Limb (tissue), 2 donors: Measurements from ENCODE around the gene NANS.
A peak's percentile ranks its signal among the peaks of the same experiment; 100 is the strongest.
"Not testable (repeated sequence)": the region's sequence is repeated elsewhere in the genome, so short reads cannot be mapped to it uniquely, and the experiment has no call there.

Experiments
- DNase-seq, 2 donors: peaks; one replicate each; pipeline ENCODE4 v3.0.0-alpha.2; 2016; ENCODE audit errors: extremely low spot score in 2 of 2

The NANS gene

GRCh38 chr9:98099898-98100297 is 43.4 kb downstream of the NANS start:
- no peak for DNase-seq

- DNase-seq: no peak
Measured at GRCh38 chr9:98100456-98100855, 43.9 kb downstream of the NANS start.

GRCh38 chr9:98101416-98101815 is 44.9 kb downstream of the NANS start:
- DNase-seq: no peak

- no peak for DNase-seq
Measured at GRCh38 chr9:98101868-98102273, 45.3 kb downstream of the NANS start.

GRCh38 chr9:98104445-98104881 is 47.9 kb downstream of the NANS start:
- DNase-seq: no peak

GRCh38 chr9:98105006-98105405 is 48.5 kb downstream of the NANS start:
- no peak for DNase-seq

GRCh38 chr9:98107926-98108325 is 51.4 kb downstream of the NANS start:
- no peak for DNase-seq

GRCh38 chr9:98108531-98109031 is 52.0 kb downstream of the NANS start:
- no peak for DNase-seq

GRCh38 chr9:98109052-98109451 is 52.5 kb downstream of the NANS start:
- no peak for DNase-seq

GRCh38 chr9:98117097-98117496 is 60.6 kb downstream of the NANS start:
- DNase-seq: not testable (repeated sequence)

- DNase-seq: no peak
Measured at GRCh38 chr9:98117984-98118639, 61.6 kb downstream of the NANS start.

GRCh38 chr9:98118640-98119601 is 62.4 kb downstream of the NANS start, which contains the start of gene TRIM14:
TSS of gene TRIM14 (minus strand) at chr9:98119222. CDS start at chr9:98119188, 34 bp downstream.
- DNase-seq: peak; percentile 7 to 63

GRCh38 chr9:98120476-98120875 is 63.9 kb downstream of the NANS start:
- no peak for DNase-seq

GRCh38 chr9:98121058-98121457 is 64.5 kb downstream of the NANS start:
- no peak for DNase-seq

GRCh38 chr9:98124091-98124490 is 67.6 kb downstream of the NANS start:
- DNase-seq: not testable (repeated sequence)

- no peak for DNase-seq
Measured at GRCh38 chr9:98124637-98125426, 68.3 kb downstream of the NANS start.

- no peak for DNase-seq
Measured at GRCh38 chr9:98127226-98127625, 70.7 kb downstream of the NANS start.

- no peak for DNase-seq
Measured at GRCh38 chr9:98128316-98128715, 71.8 kb downstream of the NANS start.

GRCh38 chr9:98129451-98129881 is 72.9 kb downstream of the NANS start:
- DNase-seq: no peak

GRCh38 chr9:98130060-98130459 is 73.5 kb downstream of the NANS start:
- DNase-seq: not testable (repeated sequence)

- no peak for DNase-seq
Measured at GRCh38 chr9:98130576-98131228, 74.2 kb downstream of the NANS start.
